NB4 (cell line): Measurements from ENCODE around the gene SCRN2.

Source experiments
- MYC ChIP-seq: IDR thresholded peaks from 2 replicates; pipeline ENCODE4 v1.6.1; 2011; ENCODE audit warnings: low read depth, low read length
- POLR2A ChIP-seq: IDR thresholded peaks from 2 replicates; pipeline ENCODE4 v1.6.1; 2011; ENCODE audit warnings: mild to moderate bottlenecking; ENCODE audit not compliant: insufficient read length; ENCODE audit errors: extremely low read depth
- TF ChIP-seq, protein P1 (sequence below): IDR thresholded peaks from one replicate; pipeline ENCODE4 v1.5.1; 2012; ENCODE audit warnings: low read depth, low read length
- TF ChIP-seq, protein P2 (sequence below): IDR thresholded peaks from 2 replicates; pipeline ENCODE4 v1.6.1; 2011; ENCODE audit warnings: low read depth, low read length

DNA sequence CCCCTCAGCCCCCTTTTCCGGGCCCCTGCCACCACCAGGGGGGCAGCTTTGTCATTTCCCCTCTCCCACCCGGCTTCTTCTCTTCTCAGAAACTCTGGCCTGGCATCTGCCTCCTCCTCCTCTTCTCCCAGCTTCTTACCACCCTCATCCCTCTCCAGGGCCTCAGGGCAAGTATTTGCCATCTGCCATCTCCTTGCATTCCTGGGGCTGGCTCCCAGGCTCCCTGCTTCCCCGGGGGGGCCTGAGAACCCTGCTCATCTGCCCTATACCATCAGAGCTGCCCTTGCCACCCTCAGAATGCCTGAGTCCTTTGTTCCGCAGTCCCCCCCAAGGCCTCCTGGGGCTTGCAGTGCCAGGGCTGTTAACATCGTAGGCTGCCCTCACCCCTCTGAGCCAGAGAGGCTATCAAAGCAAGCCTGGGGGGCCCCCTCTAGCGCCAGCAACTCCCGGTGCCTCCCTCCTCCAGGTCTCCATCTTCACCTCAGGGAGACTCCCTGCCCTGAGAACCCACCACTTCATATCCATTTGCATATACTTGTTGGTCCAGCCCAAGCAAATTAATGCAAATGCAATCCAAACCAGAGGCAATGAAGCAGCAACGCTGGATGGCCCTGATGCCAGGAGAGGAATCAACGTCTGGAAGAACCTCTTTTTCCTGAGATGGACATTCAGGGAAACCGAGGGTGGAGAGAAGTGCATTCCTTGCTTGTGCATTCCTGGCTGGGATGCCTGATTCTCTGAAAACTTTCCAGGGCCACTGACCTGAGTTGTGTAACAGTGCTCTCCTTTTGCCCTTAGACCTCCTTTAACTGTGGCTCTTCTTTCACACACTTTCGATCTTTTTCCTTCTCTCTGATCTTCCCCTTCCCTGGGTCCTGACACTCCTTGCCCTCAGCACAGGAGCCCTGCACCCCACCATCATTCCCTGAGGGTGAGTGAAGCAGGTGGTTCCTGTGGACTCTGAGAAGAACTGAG lies 34.2 kb upstream of the SCRN2 start:
- TF ChIP-seq, protein P1, sequence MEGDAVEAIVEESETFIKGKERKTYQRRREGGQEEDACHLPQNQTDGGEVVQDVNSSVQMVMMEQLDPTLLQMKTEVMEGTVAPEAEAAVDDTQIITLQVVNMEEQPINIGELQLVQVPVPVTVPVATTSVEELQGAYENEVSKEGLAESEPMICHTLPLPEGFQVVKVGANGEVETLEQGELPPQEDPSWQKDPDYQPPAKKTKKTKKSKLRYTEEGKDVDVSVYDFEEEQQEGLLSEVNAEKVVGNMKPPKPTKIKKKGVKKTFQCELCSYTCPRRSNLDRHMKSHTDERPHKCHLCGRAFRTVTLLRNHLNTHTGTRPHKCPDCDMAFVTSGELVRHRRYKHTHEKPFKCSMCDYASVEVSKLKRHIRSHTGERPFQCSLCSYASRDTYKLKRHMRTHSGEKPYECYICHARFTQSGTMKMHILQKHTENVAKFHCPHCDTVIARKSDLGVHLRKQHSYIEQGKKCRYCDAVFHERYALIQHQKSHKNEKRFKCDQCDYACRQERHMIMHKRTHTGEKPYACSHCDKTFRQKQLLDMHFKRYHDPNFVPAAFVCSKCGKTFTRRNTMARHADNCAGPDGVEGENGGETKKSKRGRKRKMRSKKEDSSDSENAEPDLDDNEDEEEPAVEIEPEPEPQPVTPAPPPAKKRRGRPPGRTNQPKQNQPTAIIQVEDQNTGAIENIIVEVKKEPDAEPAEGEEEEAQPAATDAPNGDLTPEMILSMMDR, result no peak
- TF ChIP-seq POLR2A (no peak), MYC (no peak)
- TF ChIP-seq, protein P2, sequence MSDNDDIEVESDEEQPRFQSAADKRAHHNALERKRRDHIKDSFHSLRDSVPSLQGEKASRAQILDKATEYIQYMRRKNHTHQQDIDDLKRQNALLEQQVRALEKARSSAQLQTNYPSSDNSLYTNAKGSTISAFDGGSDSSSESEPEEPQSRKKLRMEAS, result no peak
